22Rv1 (cell line): ENCODE results near the gene PIAS4.

Experiments
- CTCF ChIP-seq: fragments of 450-650 bp; IDR thresholded peaks from 2 replicates; pipeline ENCODE4 v1.5.1; 2017; ENCODE audit warnings: mild to moderate bottlenecking
- ZFX ChIP-seq: fragments of 450-650 bp; IDR thresholded peaks from 2 replicates; pipeline ENCODE4 v1.6.1; 2017; ENCODE audit warnings: antibody characterized with exemption, borderline replicate concordance

GRCh38 chr19:4035582-4035981 lies 28.0 kb downstream of the PIAS4 start:
- no peak for TF ChIP-seq CTCF
- no peak for TF ChIP-seq ZFX
